H1 (cell line): ENCODE measurements around the gene FHIT.

Experiments
- CEBPB ChIP-seq: IDR thresholded peaks from 2 replicates; pipeline ENCODE4 v1.6.1; 2012; ENCODE audit warnings: low read depth, low read length
- CTCF ChIP-seq, 3 experiments: IDR thresholded peaks; 1 replicate in 2 of 3; 2 replicates in 1 of 3; pipeline versions ENCODE4 v1.5.1 to v1.6.1; 2011; ENCODE audit warnings: low read length in 3 of 3, mild to moderate bottlenecking in 3 of 3, inconsistent platforms in 2 of 3, low read depth in 1 of 3, moderate library complexity in 1 of 3; ENCODE audit not compliant: insufficient read depth in 1 of 3; ENCODE audit errors: control extremely low read depth in 1 of 3
- FOSL1 ChIP-seq: IDR thresholded peaks from 2 replicates; pipeline ENCODE4 v1.6.1; 2011; ENCODE audit warnings: mild to moderate bottlenecking, low read depth, low read length, moderate library complexity; ENCODE audit not compliant: insufficient read depth
- POLR2A ChIP-seq, 2 experiments: IDR thresholded peaks; 1 replicate in 1 of 2; 2 replicates in 1 of 2; pipeline ENCODE4 v1.6.1; 2011; ENCODE audit warnings: low read depth in 2 of 2, low read length in 2 of 2, mild to moderate bottlenecking in 2 of 2; ENCODE audit errors: control extremely low read depth in 1 of 2
- SIN3A ChIP-seq, 2 experiments: IDR thresholded peaks in 1 of 2; conservative IDR thresholded peaks in 1 of 2; 2 replicates each; pipeline ENCODE4 v1.6.1; 2011 to 2012; ENCODE audit warnings: low read length in 2 of 2, improper control_type of control experiment in 1 of 2, low read depth in 1 of 2, mild to moderate bottlenecking in 1 of 2
- TAF1 ChIP-seq: IDR thresholded peaks from 2 replicates; pipeline ENCODE4 v1.6.1; 2011; ENCODE audit warnings: mild to moderate bottlenecking, low read depth, low read length

- TF ChIP-seq CEBPB (no peak), FOSL1 (no peak), POLR2A (IDR thresholded peaks at IDR 0.05; ENCODE audit: control extremely low read depth in 1 of 2, low read depth in 2 of 2, low read length in 2 of 2) (no peak), CTCF (IDR thresholded peaks at IDR 0.05; ENCODE audit: control extremely low read depth in 1 of 3, insufficient read depth in 1 of 3, low read depth in 1 of 3, low read length in 3 of 3) (no peak), TAF1 (no peak), SIN3A (conservative IDR thresholded peaks at IDR 0.05 in 1 of 2, IDR thresholded peaks at IDR 0.05 in 1 of 2; ENCODE audit: low read depth in 1 of 2, low read length in 2 of 2) (no peak)
Measured at GRCh38 chr3:60737633-60738399, 513.4 kb downstream of the FHIT start.
